ENCODE results near the gene TMEM123.
"Not testable (repeated sequence)": the region's sequence is repeated elsewhere in the genome, so short reads cannot be mapped to it uniquely, and the experiment has no call there.

The TMEM123 gene

DNA sequence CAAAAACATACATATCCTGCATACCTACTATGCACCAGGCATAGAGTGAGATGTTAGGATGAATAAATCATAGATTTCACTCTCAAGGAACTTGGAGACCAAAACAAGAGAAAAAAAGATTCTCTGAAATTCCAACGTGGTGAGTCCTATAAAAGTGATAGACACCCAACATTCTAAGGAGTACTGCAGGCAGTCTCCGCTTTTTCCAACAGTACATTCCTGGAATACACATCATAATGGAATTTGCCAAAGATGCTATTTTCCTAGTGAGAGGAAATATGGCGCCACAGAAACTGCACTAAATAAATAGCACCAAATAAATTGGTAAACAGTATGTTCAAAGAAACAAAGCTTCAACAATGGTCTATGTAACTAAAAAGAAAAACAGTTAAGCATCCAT is 6.0 kb downstream of the TMEM123 start:
- TF ChIP-seq, protein P1, sequence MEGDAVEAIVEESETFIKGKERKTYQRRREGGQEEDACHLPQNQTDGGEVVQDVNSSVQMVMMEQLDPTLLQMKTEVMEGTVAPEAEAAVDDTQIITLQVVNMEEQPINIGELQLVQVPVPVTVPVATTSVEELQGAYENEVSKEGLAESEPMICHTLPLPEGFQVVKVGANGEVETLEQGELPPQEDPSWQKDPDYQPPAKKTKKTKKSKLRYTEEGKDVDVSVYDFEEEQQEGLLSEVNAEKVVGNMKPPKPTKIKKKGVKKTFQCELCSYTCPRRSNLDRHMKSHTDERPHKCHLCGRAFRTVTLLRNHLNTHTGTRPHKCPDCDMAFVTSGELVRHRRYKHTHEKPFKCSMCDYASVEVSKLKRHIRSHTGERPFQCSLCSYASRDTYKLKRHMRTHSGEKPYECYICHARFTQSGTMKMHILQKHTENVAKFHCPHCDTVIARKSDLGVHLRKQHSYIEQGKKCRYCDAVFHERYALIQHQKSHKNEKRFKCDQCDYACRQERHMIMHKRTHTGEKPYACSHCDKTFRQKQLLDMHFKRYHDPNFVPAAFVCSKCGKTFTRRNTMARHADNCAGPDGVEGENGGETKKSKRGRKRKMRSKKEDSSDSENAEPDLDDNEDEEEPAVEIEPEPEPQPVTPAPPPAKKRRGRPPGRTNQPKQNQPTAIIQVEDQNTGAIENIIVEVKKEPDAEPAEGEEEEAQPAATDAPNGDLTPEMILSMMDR (IDR thresholded peaks at IDR 0.05; ENCODE audit: control insufficient read depth, extremely low read depth, insufficient read depth), result no peak
- no peak for DNase-seq (ENCODE audit: low read depth)
- H3K4me3 ChIP-seq (ENCODE audit: low read depth, low read length), result no peak overlapping the region

DNA sequence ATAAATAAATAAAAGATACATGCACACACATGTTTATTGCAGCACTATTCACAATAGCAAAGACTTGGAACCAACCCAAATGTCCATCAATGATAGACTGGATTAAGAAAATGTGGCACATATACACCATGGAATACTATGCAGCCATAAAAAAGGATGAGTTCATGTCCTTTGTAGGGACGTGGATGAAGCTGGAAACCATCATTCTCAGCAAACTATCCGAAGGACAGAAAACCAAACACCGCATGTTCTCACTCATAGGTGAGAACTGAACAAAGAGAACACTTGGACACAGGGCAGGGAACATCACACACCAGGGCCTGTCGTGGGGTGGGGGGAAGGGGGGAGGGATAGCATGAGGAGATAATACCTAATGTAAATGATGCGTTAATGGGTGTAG is 7.9 kb downstream of the TMEM123 start:
- DNase-seq (ENCODE audit: low read depth); H3K4me3 ChIP-seq (ENCODE audit: low read depth, low read length): not testable (repeated sequence)

DNA sequence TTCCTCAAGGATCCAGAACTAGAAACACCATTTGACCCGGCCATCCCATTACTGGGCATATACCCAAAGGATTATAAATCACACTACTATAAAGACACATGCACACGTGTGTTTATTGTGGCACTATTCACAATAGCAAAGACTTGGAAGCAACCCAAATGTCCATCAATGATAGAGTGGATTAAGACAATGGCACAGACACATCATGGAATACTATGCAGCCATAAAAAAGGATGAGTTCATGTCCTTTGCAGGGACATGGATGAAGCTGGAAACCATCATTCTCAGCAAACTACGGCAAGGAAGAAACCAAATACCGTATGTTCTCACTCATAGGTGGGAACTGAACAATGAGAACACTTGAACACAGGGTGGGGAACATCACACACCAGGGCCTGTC is 8.4 kb downstream of the TMEM123 start:
- not testable (repeated sequence) for H3K4me3 ChIP-seq (ENCODE audit: low read depth, low read length); DNase-seq (ENCODE audit: low read depth)

DNA sequence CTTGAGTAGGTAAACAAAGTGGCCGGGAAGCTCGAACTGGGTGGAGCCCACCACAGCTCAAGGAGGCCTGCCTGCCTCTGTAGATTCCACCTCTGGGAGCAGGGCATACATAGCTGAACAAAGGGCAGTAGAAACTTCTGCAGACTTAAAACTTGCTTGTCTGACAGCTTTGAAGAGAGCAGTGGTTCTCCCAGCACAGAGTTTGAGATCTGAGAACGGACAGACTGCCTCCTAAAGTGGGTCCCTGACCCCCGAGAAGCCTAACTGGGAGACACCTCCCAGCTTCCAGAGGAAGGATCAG is 13.6 kb downstream of the TMEM123 start:
- H3K4me3 ChIP-seq (ENCODE audit: low read depth, low read length); DNase-seq (ENCODE audit: low read depth): not testable (repeated sequence)

DNA sequence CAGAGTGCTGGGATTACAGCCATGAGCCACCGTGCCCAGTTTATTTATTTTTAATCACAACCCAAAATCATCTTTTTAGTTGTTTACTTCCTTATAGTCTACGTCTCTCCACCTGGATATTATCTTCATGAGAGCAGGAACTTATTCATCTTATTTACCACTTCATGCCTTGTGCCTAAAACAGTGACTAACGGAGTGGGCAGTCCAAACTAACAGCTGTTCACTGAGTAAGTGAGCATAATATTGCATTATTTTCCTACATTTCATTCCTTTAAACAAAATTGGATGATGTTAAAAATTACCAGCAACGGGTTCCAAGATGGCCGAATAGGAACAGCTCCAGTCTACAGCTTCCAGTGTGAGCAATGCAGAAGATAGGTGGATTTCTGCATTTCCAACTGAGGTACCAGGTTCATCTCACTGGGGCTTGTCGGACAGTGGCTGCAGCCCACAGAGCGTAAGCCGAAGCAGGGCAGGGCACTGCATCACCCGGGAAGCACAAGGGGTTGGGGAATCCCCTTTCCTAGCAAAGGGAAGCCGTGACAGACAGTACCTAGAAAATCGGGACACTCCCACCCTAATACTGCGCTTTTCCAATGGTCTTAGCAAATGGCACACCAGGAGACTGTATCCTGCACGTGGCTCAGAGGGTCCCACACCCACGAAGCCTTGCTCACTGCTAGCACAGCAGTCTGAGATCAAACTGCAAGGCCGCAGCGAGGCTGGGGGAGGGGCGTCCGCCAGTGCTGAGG is 14.1 kb downstream of the TMEM123 start:
- H3K4me3 ChIP-seq (ENCODE audit: low read depth, low read length), result no peak overlapping the region
- no peak for DNase-seq (ENCODE audit: low read depth)
- TF ChIP-seq, protein P1 (IDR thresholded peaks at IDR 0.05; ENCODE audit: control insufficient read depth, extremely low read depth, insufficient read depth), result no peak

DNA sequence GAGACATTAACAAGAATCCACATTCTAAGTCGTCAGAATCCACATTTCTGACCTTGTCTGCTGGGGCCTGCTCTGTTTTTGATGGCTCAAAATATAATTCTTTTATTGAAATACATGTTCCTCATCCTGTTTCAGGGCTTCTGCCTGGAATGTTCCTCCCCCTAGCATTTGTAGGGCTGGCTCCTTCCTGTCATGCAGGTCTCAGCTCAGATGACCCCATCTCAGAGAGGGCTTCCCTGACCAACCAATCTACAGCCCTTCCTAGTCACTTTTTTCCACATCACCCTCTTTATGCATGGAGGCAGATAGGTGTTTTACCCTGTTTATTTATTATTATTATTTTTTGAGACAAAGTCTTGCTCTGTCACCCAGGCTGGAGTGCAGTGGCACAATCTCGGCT is 14.8 kb downstream of the TMEM123 start:
- TF ChIP-seq, protein P1 (IDR thresholded peaks at IDR 0.05; ENCODE audit: control insufficient read depth, extremely low read depth, insufficient read depth), result no peak
- no peak overlapping the region for H3K4me3 ChIP-seq (ENCODE audit: low read depth, low read length)
- no peak for DNase-seq (ENCODE audit: low read depth)

DNA sequence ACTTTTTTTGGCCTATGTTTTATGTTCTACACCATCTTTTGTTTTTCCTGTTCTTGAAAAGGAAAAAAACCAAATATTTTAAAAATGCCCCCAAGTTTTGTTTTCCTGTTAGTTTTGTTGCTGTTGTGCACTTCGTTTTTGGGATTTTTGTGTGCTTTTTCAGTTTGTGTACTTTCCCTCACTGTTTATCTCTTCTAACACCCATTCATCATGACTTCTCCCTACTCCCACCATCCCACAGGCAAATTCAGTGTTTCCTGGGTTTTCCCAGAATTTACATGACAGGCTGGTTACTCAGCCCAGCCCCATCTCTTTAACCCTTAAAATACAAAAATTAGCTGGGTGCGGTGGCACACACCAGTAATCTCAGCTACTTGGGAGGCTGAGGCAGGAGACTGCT is 15.6 kb downstream of the TMEM123 start:
- TF ChIP-seq, protein P1 (IDR thresholded peaks at IDR 0.05; ENCODE audit: control insufficient read depth, extremely low read depth, insufficient read depth), result no peak
- H3K4me3 ChIP-seq (ENCODE audit: low read depth, low read length), result no peak overlapping the region
- DNase-seq (ENCODE audit: low read depth), result no peak

DNA sequence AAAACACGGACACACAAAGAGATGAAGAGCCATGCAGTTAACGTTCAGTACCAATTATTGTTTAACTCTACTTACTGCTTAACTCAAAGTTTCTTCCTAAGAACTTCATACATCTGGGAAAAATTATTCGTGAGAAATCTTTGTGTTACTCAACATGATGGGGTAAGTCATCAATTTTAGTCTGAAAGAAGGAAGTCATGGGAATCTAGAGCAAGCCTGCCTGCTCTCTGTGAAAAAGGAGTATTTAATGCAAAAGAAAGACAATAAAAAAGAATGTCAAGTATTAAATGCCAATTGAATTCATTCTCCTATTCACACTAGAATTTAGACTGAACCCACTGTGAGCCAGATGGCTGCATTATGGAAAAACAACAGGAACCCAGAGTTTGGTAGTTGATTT is 16.0 kb downstream of the TMEM123 start:
- TF ChIP-seq, protein P1 (IDR thresholded peaks at IDR 0.05; ENCODE audit: control insufficient read depth, extremely low read depth, insufficient read depth), result no peak
- no peak overlapping the region for H3K4me3 ChIP-seq (ENCODE audit: low read depth, low read length)
- no peak for DNase-seq (ENCODE audit: low read depth)

DNA sequence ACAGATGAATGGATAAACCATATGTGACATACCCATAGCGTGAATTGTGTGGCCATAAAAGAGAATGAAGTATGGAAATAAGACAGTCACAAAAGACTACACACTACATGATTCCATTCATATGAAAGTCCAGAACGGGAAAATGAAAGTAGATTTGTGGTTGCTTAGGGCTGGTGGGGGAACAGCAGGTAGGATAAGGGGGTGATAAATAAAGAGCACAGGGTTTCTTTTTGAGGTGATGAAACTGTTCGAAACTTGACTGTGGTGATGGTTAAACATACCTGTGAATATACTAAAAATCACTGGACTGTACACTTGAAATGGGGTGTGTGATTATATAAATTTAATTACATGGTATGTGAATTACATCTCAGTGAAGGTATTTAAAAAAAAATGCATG is 16.9 kb downstream of the TMEM123 start:
- TF ChIP-seq, protein P1 (IDR thresholded peaks at IDR 0.05; ENCODE audit: control insufficient read depth, extremely low read depth, insufficient read depth), result no peak
- DNase-seq (ENCODE audit: low read depth), result no peak
- H3K4me3 ChIP-seq (ENCODE audit: low read depth, low read length), result no peak overlapping the region

DNA sequence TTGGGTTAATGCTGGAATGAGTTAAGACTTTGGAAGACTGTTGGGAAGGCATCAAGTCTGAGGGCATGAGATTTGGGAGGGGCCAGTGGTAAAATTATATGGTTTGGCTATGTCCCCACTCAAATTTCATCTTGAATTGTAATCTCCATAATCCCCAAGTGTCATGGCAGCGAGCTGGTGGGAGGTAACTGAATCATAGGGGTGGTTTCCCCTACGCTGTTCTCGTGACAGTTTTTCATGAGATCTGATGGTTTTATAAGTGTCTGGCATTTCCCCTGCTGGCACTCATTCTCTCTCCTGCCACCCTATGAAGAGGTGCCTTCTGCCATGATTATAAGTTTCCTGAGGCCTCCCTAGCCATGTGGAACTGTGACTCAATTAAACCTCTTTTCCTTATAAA is 19.0 kb downstream of the TMEM123 start:
- not testable (repeated sequence) for H3K4me3 ChIP-seq (ENCODE audit: low read depth, low read length); DNase-seq (ENCODE audit: low read depth)

DNA sequence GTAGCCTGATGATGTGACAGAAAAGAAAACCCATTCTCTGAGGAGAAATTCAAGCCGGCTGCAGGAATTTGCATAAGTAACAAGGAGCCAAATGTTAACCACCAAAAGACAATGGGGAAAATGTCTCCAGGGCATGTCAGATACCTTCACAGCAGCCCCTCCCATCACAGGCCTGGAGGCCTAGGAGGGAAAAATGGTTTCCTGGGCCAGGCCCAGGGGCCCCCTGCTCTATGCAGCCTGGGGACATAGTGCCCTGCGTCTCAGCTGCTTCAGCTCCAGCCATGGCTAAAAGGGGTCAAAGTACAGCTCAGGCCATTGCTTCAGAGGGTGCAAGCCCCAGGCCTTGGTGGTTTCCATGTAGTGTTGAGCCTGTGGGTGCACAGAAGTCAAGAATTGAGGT is 20.0 kb downstream of the TMEM123 start:
- H3K4me3 ChIP-seq (ENCODE audit: low read depth, low read length); DNase-seq (ENCODE audit: low read depth): not testable (repeated sequence)

Measured in LNCaP clone FGC (cell line).